Gastrocnemius medialis (tissue), 4 donors: Measurements from ENCODE around the gene LHX5.

Experiments used
- CTCF ChIP-seq, 5 experiments: fragments of 450-650 bp in 3 of 5; fragments of 200-600 bp in 2 of 5; sonication (generic) in 2 of 5; IDR thresholded peaks in 4 of 5; conservative IDR thresholded peaks in 1 of 5; 1 replicate in 4 of 5; 2 replicates in 1 of 5; pipeline ENCODE4 v1.5.1; 2016 to 2019; ENCODE audit warnings: antibody characterized with exemption in 5 of 5, mild to moderate bottlenecking in 3 of 5, moderate library complexity in 3 of 5
- POLR2A ChIP-seq, 2 donors: fragments of 450-650 bp; IDR thresholded peaks; one replicate each; pipeline ENCODE4 v1.6.1; 2017; ENCODE audit warnings: antibody characterized with exemption in 2 of 2, mild to moderate bottlenecking in 2 of 2, moderate library complexity in 2 of 2

GRCh38 chr12:113470871-113471618 is 626 bp downstream of the LHX5 start:
- TF ChIP-seq CTCF (IDR thresholded peaks at IDR 0.05 in 4 of 5, conservative IDR thresholded peaks at IDR 0.05 in 1 of 5): no peak
- no peak for TF ChIP-seq POLR2A (IDR thresholded peaks at IDR 0.05)
